Measurements from ENCODE around the gene PTX4. TPM values are rescaled to one million over a fixed set of nuclear protein-coding genes. Genes with fewer than 3 reads are reported as not detected.

The PTX4 gene
- total RNA-seq, 1 experiment from 2014 or later: not detected

DNA sequence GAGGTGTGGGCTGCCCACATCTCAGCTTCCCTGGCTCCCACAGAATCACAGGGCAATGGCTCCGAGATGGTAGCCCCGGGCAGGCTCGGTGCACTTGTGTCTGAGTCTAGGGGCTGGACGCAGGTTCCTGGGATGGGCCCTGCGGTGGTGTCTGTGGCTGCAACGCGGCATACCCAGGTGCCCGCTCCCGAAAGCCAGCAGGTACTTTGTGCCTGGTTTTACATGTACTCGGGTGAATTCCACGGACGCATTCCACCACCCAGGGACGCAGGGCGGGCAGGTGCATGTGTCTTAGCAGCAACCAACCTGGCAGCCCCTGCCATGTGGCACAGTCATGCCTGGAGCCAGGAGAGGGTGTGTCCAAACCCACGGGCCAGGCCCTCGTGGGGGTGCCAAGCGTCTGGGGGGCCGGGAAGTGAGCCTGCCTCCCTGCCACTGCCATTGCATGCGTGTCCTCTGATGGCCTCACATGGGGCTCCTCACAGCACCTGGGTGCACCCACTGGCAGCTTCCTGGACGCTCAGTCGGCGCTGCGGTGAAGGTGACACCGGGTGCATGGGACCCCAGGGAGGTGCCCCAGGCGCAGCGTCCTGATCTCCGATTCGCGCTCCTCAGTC, 40.3 kb upstream of the PTX4 start:
- intact Hi-C loops (cut with micrococcal nuclease; ENCODE audit: unreplicated experiment): no loop called here
- ChIA-PET CTCF (no interaction called here), POLR2A (no interaction called here)
- H3K4me3 ChIP-seq (ENCODE audit: low read depth, low read length): no peak overlapping the region
- Mint-ChIP-seq H3K27me3 (ENCODE audit: insufficient read depth, unreplicated experiment) (no peaks in the 10 kb centered on the region), H3K4me3 (ENCODE audit: unreplicated experiment) (no peak overlapping the region), H3K9me3 (ENCODE audit: unreplicated experiment) (no peaks in the 10 kb centered on the region), H3K36me3 (ENCODE audit: insufficient read depth, unreplicated experiment) (no peaks in the 10 kb centered on the region), H3K4me1 (ENCODE audit: low read depth, unreplicated experiment) (no peaks in the 10 kb centered on the region), H3K27ac (ENCODE audit: unreplicated experiment) (no peak overlapping the region)
- no peak for DNase-seq
- TF ChIP-seq, protein P1, sequence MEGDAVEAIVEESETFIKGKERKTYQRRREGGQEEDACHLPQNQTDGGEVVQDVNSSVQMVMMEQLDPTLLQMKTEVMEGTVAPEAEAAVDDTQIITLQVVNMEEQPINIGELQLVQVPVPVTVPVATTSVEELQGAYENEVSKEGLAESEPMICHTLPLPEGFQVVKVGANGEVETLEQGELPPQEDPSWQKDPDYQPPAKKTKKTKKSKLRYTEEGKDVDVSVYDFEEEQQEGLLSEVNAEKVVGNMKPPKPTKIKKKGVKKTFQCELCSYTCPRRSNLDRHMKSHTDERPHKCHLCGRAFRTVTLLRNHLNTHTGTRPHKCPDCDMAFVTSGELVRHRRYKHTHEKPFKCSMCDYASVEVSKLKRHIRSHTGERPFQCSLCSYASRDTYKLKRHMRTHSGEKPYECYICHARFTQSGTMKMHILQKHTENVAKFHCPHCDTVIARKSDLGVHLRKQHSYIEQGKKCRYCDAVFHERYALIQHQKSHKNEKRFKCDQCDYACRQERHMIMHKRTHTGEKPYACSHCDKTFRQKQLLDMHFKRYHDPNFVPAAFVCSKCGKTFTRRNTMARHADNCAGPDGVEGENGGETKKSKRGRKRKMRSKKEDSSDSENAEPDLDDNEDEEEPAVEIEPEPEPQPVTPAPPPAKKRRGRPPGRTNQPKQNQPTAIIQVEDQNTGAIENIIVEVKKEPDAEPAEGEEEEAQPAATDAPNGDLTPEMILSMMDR (IDR thresholded peaks at IDR 0.05; ENCODE audit: insufficient read depth in 1 of 2, low read depth in 1 of 2, low read length in 1 of 2, severe bottlenecking in 1 of 2, unreplicated experiment in 1 of 2): no peak
- BruUV-seq (replicated peaks): no TSS peak
- no peaks in the 10 kb centered on the region for H3K27me3 ChIP-seq (replicated peaks; ENCODE audit: control insufficient read depth, insufficient read depth, low read length)
- H3K4me1 ChIP-seq: no peaks in the 10 kb centered on the region
- H3K9me3 ChIP-seq: no peaks in the 10 kb centered on the region
- no peaks in the 10 kb centered on the region for H3K36me3 ChIP-seq (ENCODE audit: control insufficient read depth, insufficient read depth, low read length)

DNA sequence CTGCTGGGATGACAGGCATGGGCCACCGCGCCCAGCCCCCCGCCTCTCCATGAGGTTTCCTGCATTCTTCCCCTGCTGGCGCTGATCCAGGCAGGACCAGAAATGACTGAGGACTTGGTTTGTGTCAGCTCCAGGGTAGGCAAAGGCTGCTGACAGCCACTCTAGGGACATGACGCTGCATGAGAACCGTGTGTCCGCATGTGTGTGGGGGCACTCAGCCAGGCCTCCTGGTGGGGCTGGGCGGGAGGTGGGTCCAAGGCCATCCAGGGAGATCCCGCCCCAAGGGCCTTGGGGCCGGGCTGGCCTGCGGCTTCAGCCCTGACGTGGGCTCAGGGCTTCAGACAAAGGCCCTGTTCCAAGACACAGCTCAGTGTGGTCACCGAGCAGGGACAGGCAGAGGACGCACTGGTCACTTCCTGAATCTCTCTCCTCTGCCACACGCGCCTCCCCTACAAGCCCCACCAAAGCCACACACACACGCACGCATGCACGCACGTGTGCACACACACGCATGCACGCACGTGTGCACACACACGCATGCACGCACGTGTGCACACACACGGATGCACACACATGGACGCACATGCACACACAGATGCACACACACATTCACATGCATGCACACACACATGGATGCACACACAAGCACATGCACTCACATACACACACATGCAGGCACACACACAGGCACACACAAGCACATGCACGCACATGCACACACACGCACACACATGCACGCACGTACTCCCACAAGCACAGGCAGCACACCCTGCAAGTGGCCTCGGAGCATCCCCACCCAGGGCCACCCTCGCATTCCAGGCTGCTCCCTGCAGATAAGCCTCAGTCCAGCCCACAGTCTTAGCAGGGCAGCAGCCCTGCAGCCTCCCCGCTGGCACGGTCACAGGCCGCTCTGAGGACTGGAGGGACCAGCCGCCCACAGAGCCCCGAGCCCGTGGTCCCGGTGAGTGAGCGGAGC, 39.4 kb upstream of the PTX4 start:
- no peak overlapping the region for H3K4me3 ChIP-seq (ENCODE audit: low read depth, low read length)
- no peaks in the 10 kb centered on the region for H3K36me3 ChIP-seq (ENCODE audit: control insufficient read depth, insufficient read depth, low read length)
- no peaks in the 10 kb centered on the region for H3K4me1 ChIP-seq
- H3K9me3 ChIP-seq: no peaks in the 10 kb centered on the region
- H3K9me3 Mint-ChIP-seq (ENCODE audit: unreplicated experiment): no peaks in the 10 kb centered on the region
- POLR2A ChIA-PET: no interaction called here
- H3K27ac Mint-ChIP-seq (ENCODE audit: unreplicated experiment): no peak overlapping the region
- H3K27me3 ChIP-seq (replicated peaks; ENCODE audit: control insufficient read depth, insufficient read depth, low read length): no peaks in the 10 kb centered on the region
- intact Hi-C loops (cut with micrococcal nuclease; ENCODE audit: unreplicated experiment): no loop called here
- no TSS peak for BruUV-seq (replicated peaks)
- TF ChIP-seq, protein P1 (IDR thresholded peaks at IDR 0.05; ENCODE audit: insufficient read depth in 1 of 2, low read depth in 1 of 2, low read length in 1 of 2, severe bottlenecking in 1 of 2, unreplicated experiment in 1 of 2): no peak
- no peak overlapping the region for H3K4me3 Mint-ChIP-seq (ENCODE audit: unreplicated experiment)
- H3K4me1 Mint-ChIP-seq (ENCODE audit: low read depth, unreplicated experiment): no peaks in the 10 kb centered on the region
- no peaks in the 10 kb centered on the region for H3K36me3 Mint-ChIP-seq (ENCODE audit: insufficient read depth, unreplicated experiment)
- DNase-seq: no peak
- no peaks in the 10 kb centered on the region for H3K27me3 Mint-ChIP-seq (ENCODE audit: insufficient read depth, unreplicated experiment)
- CTCF ChIA-PET: no interaction called here

DNA sequence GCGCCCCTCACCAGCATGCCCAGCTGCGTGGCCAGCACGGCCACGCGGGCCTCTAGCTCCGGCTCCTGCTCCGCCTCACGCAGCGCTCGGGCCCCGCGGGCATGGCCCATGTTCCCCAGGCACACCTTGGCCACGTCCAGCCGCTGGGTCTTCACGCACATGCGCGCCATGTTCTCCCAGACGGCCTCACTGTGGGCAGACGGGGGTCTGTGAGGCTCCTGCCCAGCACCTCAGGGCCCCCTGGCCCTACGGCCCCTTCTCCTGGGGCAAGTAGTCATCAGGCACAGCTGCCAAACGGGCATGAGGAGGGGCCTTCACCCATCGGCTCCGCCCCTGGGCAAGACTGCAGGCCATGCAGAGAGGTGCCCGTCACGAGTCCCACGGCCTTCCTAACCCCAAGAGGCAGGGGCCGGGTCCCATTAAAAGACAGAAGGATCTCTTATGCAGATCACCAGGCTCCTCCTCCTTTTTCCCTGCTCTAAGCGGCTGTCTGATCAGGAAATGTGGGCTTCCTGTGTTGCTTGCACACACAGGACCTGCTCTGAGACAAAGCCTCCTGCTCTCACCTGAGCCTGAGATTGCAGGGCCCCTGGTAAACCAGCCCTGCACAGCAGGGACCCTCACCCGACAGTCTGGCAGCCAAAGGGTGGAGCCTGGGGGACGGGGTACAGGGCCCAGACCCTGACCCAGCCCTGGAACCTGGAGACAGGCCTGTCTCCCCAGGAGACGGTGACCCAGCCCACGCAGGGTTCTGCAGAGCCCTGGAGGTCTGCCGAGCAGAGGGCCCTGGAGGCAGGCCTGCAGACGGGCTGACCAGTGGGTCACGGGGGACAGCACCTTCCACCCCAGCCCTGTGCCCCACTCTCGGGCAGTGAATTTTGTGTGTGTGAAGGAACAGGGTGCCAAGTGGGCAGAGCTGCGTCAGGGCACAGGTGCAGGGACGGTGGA, 38.1 kb upstream of the PTX4 start:
- H3K4me3 ChIP-seq (ENCODE audit: low read depth, low read length): no peak overlapping the region
- no peak overlapping the region for H3K27ac Mint-ChIP-seq (ENCODE audit: unreplicated experiment)
- H3K36me3 ChIP-seq (ENCODE audit: control insufficient read depth, insufficient read depth, low read length): no peaks in the 10 kb centered on the region
- POLR2A ChIA-PET: no interaction called here
- H3K4me1 ChIP-seq: no peaks in the 10 kb centered on the region
- no TSS peak for BruUV-seq (replicated peaks)
- no peaks in the 10 kb centered on the region for H3K9me3 ChIP-seq
- H3K27me3 ChIP-seq (replicated peaks; ENCODE audit: control insufficient read depth, insufficient read depth, low read length): no peaks in the 10 kb centered on the region
- TF ChIP-seq, protein P1 (IDR thresholded peaks at IDR 0.05; ENCODE audit: insufficient read depth in 1 of 2, low read depth in 1 of 2, low read length in 1 of 2, severe bottlenecking in 1 of 2, unreplicated experiment in 1 of 2): no peak
- CTCF ChIA-PET: no interaction called here
- no peak overlapping the region for H3K4me3 Mint-ChIP-seq (ENCODE audit: unreplicated experiment)
- H3K9me3 Mint-ChIP-seq (ENCODE audit: unreplicated experiment): no peaks in the 10 kb centered on the region
- DNase-seq: no peak
- no peaks in the 10 kb centered on the region for H3K4me1 Mint-ChIP-seq (ENCODE audit: low read depth, unreplicated experiment)
- H3K27me3 Mint-ChIP-seq (ENCODE audit: insufficient read depth, unreplicated experiment): no peaks in the 10 kb centered on the region
- H3K36me3 Mint-ChIP-seq (ENCODE audit: insufficient read depth, unreplicated experiment): no peaks in the 10 kb centered on the region
- intact Hi-C loops (cut with micrococcal nuclease; ENCODE audit: unreplicated experiment): no loop called here
